ENCODE results near the gene CD8B. TPM values are rescaled to one million over a fixed set of nuclear protein-coding genes. Genes with fewer than 3 reads are reported as not detected.

Gene CD8B
- total RNA-seq, 2 donors from 2014 or later, result 5.7 TPM; not detected in 1

DNA sequence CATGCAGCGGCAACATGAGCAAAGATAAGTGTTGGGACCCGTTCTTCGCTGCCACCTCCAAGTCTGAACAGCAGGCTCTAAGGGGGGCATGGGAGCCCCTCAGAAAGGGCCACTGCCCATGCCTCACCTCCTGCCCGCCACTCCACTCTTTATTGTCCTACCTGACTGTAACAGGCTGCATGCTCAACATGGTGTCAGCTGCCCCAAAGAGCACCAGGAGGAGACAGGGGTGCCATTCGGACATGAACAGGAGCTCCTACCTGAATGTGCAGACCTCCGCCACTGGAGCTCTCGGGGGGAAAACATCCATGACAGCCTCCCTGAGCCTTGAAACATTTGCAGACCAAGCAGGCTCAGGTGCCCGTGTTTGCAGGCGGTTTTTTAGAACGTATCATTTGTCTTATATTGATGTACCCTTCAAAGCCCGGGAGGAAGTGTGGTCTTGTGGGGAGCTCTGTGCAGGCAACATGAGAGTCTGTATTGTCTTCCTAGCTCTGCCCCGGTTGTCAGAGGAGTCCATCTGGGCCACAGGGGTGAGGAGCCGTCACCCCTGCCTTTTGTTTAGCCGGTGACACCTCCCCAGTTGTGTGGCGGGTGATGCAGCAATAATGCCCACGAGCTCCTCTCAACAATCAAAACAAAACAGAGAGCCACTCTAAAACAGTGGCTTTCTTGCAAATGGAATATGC lies 35.8 kb downstream of the CD8B start:
- Histone ChIP-seq H3K4me3 (no peak overlapping the region), H3K36me3 (replicated peaks in 1 of 2; ENCODE audit: insufficient read depth in 1 of 2, low read depth in 2 of 2) (no peaks in the 10 kb centered on the region), H3K4me1 (no peaks in the 10 kb centered on the region), H3K27ac (no peak overlapping the region), H3K27me3 (no peaks in the 10 kb centered on the region), H3K9me3 (no peaks in the 10 kb centered on the region)
- ATAC-seq, result no peak
- 23 to 52% methylated on average over 5 to 16 of the region's 16 CpGs for WGBS, 2 donors
- TF ChIP-seq POLR2A (IDR thresholded peaks at IDR 0.05) (peak in 1 of 3 donors; percentile 10), CTCF (IDR thresholded peaks at IDR 0.05) (no peak)
- DNase-seq, result peak in 1 of 4 donors; percentile 24
- intact Hi-C loops (cut with DNase I), result no loop called here

GRCh38 chr2:86825036-86825692 lies 36.5 kb downstream of the CD8B start:
- Histone ChIP-seq H3K27ac (no peak overlapping the region), H3K4me3 (no peak overlapping the region), H3K27me3 (no peaks in the 10 kb centered on the region), H3K9me3 (no peaks in the 10 kb centered on the region), H3K36me3 (replicated peaks in 1 of 2; ENCODE audit: insufficient read depth in 1 of 2, low read depth in 2 of 2) (no peaks in the 10 kb centered on the region), H3K4me1 (no peaks in the 10 kb centered on the region)
- intact Hi-C loops (cut with DNase I), result no loop called here
- DNase-seq, result no peak
- 77 to 85% methylated on average over 11 of the region's 11 CpGs for WGBS, 2 donors
- no peak for ATAC-seq
- TF ChIP-seq POLR2A (IDR thresholded peaks at IDR 0.05) (no peak), CTCF (IDR thresholded peaks at IDR 0.05) (no peak)

GRCh38 chr2:86822668-86823345 lies 38.9 kb downstream of the CD8B start:
- WGBS, 2 donors, result 47 to 60% methylated on average over 3 of the region's 3 CpGs
- Histone ChIP-seq H3K27ac (no peak overlapping the region), H3K27me3 (no peaks in the 10 kb centered on the region), H3K4me1 (no peaks in the 10 kb centered on the region), H3K4me3 (no peak overlapping the region), H3K9me3 (no peaks in the 10 kb centered on the region), H3K36me3 (replicated peaks in 1 of 2; ENCODE audit: insufficient read depth in 1 of 2, low read depth in 2 of 2) (no peaks in the 10 kb centered on the region)
- ATAC-seq (no peak), DNase-seq (no peak)
- TF ChIP-seq POLR2A (IDR thresholded peaks at IDR 0.05) (no peak), CTCF (IDR thresholded peaks at IDR 0.05) (no peak)
- intact Hi-C loops (cut with DNase I), result no loop called here

- Histone ChIP-seq H3K27ac (no peak overlapping the region), H3K4me3 (no peak overlapping the region), H3K36me3 (replicated peaks in 1 of 2; ENCODE audit: insufficient read depth in 1 of 2, low read depth in 2 of 2) (no peaks in the 10 kb centered on the region), H3K4me1 (no peaks in the 10 kb centered on the region), H3K27me3 (no peaks in the 10 kb centered on the region), H3K9me3 (no peaks in the 10 kb centered on the region)
- intact Hi-C loops (cut with DNase I), result no loop called here
- no peak for ATAC-seq
- no peak for DNase-seq
- 83 to 88% methylated on average over 6 of the region's 6 CpGs for WGBS, 2 donors
- TF ChIP-seq POLR2A (IDR thresholded peaks at IDR 0.05), result no peak
- TF ChIP-seq CTCF (IDR thresholded peaks at IDR 0.05), result no peak
Measured at GRCh38 chr2:86821842-86822241, 39.8 kb downstream of the CD8B start.

All from body of pancreas (tissue), 4 donors.